ENCODE data around the gene SMU1.

Gene SMU1

DNA sequence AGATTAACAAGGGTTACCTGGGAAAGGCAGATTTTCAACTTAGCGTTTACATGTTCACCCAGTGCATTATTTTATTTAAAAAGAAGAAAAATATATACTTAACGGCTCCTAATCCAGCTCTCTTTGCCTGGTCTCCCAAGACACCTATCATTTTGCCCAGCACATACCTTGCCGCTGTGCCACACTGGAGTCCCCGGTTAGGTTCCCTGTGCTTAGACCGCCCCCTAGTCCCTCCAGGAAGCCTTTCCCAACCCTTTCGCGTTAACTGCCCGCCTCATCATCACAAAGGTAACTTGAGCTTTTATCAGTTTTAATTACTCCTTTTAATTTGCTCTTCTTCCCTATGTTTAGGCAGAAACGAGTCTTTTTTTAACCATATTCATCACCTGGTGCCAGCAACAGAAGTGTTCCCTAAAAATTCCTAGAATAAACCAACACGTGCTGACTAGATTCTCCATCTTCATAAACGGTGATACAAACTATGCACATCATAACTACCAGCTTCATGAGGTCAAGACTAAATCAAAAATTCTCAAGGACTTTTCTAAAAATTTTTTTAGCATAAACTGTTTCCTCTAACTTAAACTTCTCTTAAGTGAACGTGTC is 31.7 kb downstream of the SMU1 start:
- DNase-seq (ENCODE audit: low read depth), result no peak

- DNase-seq (ENCODE audit: low read depth), result peak; percentile 29
These were observed 32.3 kb downstream of the SMU1 start for GRCh38 chr9:33044162-33044673.

GRCh38 chr9:33043671-33044070 is 32.8 kb downstream of the SMU1 start:
- DNase-seq (ENCODE audit: low read depth), result no peak

DNA sequence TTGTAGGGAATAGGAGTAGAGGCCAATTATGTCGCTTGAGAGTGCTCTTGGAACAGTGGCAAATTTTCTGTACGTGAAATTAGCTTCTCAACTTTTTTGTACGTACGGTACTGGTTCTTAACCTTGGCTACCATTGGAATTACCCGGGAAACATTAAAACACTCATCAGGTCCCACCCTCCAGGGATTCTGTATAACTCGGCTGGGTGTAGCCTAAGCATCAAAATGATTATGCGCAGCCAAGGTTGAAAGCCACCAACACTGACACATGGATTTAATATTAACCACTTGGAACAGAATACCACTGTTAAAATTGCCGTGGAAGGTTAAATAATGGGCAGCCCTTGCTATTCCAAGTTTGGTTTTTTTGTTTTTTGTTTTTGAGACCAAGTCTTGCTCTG is 34.0 kb downstream of the SMU1 start:
- DNase-seq (ENCODE audit: low read depth), result no peak

GRCh38 chr9:33041432-33042188 is 34.9 kb downstream of the SMU1 start:
- DNase-seq (ENCODE audit: low read depth), result no peak

GRCh38 chr9:33040792-33041431 is 35.6 kb downstream of the SMU1 start:
- no peak for DNase-seq (ENCODE audit: low read depth)

- no peak for DNase-seq (ENCODE audit: low read depth)
These were observed 43.6 kb downstream of the SMU1 start for GRCh38 chr9:33032865-33033264.

- no peak for DNase-seq (ENCODE audit: low read depth)
These were observed 44.2 kb downstream of the SMU1 start for GRCh38 chr9:33032292-33032691.

- no peak for DNase-seq (ENCODE audit: low read depth)
These were observed 46.2 kb downstream of the SMU1 start for GRCh38 chr9:33030285-33030684.

DNA sequence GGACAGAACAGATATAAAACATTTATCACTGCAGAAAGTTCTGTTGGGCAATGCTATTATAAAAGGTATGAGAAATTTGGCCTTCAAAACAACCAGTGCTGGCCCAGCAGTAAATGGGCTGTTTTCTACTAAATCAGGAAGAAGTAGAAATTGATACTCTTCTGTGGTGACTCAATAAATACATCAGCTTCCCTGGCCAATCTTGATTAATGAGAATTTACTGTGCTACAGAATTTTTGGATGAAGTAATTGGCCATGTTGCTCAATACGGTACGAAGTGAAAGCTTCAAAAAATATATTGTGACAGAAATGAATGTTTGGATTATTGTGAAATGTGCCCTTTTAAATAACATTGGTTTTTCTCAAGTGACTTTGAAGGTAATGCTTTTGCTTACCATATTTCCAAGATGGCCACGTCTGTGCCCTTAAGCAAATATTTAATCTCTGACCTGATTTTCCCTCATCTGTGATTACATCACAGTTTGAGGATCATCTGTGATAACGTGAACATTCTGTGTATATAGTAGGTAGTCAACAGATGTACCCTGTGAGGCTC is 47.2 kb downstream of the SMU1 start:
- DNase-seq (ENCODE audit: low read depth), result no peak

- peak; percentile 67 for DNase-seq (ENCODE audit: low read depth)
These were observed 50.7 kb downstream of the SMU1 start for GRCh38 chr9:33025572-33026342.

GRCh38 chr9:33024966-33025571 is 51.4 kb downstream of the SMU1 start, which contains the start of gene DNAJA1:
TSS of gene DNAJA1 (plus strand) at chr9:33025273. CDS start at chr9:33026485, 1,212 bp downstream.
- DNase-seq (ENCODE audit: low read depth), result peak; percentile 92

GRCh38 chr9:33024126-33024965 is 52.1 kb downstream of the SMU1 start:
- DNase-seq (ENCODE audit: low read depth), result no peak

DNA sequence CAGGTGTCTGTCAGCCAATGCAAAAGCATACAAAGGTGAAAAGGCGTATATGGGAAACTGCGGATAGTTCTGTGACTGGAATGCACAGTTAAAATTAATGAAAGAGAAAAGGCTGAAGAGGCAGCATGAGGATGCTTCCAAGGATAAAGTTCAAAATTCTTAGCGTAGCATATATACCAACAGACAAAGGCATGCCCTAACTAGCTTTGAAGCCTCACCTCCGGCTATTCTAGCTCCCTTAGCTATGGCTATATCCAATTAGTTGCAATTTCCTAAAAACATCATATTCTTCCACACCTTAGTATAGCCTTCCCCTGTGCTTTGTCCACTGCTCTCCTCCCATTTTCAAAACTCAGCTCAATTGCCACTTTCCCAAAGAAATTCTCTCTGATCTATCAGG is 52.8 kb downstream of the SMU1 start:
- DNase-seq (ENCODE audit: low read depth), result no peak

- no peak for DNase-seq (ENCODE audit: low read depth)
These were observed 53.7 kb downstream of the SMU1 start for GRCh38 chr9:33022755-33023154.

GRCh38 chr9:33022303-33022702 is 54.2 kb downstream of the SMU1 start:
- DNase-seq (ENCODE audit: low read depth), result no peak

- DNase-seq (ENCODE audit: low read depth), result no peak
These were observed 56.7 kb downstream of the SMU1 start for GRCh38 chr9:33019797-33020196.

DNA sequence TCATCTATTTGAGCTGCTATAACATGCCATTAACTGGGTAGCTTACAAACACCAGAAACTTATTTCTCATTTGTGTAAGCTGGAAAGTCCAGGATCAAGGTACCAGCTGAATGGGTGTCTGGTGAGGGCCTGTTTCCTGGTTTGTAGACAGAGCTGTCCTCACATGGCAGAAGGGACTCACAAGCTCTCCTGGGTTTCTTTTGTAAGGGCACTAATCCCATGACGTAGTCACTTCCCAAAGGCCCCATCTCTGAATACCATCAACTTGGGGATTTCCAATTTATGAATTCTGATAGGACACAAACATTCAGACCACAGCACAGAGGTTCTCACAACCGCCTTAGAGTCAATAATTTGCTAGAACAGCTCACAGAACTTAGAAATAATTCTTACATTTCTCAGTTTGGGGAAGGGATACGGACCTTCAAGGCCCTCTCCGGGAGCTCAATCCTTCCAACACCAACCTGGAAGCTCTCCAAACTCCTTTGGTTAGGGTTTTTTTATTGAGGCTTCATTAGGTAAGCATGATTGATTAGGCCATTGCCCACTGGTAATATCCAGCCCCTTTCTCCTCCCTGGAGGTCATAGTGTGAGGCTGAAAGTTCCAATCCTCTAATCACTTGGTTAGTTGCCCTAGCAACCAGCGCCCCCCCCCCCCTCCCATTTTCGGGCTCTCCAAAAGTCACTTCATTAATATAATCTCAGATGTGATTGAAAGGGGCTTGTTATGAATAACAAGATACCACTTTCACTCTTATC is 59.0 kb downstream of the SMU1 start:
- DNase-seq (ENCODE audit: low read depth), result no peak

DNA sequence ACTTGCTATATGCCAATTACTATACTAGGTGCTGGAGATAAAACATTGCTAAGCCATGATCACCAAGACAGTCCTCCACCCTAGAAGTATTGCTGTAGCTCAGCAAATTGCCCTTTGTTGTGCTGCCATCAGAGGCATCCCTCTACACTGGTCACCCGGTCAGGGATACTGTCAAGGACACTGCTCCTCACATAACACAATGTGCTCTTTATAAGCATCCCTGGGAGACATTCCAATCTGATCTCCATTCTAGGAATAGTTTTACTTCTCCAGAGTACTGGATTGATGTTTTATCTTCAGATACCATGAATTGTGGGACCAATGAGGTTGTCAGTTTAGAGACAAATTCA is 61.8 kb downstream of the SMU1 start:
- DNase-seq (ENCODE audit: low read depth), result no peak

All from activated gamma-delta T cell treated with anti-CD3 and anti-CD28 coated beads, Interleukin-2, amount 50 U/mL, for 16 hours (primary cell).